ENCODE data around the gene WDR44.

WDR44 gene

DNA sequence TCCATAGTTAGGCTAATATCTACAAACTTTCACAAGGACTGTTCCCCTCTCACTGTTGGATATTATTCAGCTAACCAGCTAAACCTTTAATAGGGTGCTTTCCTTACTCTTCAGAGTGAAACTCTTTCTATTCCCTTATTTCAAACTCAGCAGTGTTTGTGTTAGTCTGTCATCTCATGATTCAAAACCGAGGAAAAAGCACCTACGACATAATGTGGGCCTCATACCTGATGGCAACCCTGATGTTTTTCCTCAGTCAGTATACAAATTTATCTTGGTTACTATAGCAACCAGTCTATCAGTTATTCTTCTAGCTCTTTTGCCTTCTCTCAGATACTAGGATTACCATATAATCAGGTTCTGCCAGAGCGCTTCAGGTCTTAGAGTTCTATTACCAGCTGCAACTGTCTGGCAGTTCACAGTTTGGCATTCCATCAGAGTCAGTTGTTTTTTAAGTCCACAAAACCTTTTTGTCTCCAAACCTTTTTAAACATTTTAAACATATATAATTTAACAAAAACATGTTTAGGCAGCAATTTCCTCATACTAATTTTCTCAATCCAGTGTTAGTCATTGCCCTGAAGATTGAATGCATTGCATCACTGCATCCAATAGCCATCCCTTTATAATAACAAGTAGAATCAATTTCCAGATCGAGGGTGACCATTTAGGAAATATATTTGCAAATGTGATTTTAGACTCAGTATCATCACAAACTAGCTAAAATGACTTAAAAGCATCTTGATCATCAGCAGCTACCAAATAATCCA lies 7.4 kb downstream of the WDR44 start:
- H3K4me3 ChIP-seq (ENCODE audit: low read length): no peak overlapping the region
- DNase-seq (ENCODE audit: low read depth, low spot score): no peak

- no peak overlapping the region for H3K4me3 ChIP-seq (ENCODE audit: low read length)
- DNase-seq (ENCODE audit: low read depth, low spot score): no peak
Measured at GRCh38 chrX:118355225-118355920, 9.5 kb downstream of the WDR44 start.

DNA sequence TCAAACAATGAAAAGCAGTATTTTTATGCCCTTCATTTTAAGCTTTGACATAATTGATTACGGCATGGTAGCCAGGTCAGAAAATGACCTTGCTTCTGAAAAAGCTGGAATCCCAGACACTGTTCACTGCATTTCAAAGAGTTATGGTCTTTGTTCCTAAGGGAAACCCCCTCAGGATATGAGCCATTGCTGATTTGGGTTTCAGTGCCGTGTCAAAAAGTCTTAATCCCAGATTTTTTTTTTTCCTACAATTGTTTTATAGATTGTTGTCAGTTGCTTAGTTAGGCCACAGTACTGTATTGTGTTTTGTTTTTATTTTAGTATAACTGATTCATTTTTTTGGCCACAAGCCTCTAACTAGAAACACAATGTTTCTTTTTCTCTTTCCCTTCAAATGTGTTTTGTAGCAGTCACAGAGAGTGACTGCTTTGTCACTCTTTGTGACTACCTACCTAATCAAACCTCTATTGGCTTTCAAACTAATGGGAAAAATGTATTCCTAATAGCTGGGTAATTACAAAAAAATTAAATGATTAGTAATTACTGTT lies 10.3 kb downstream of the WDR44 start:
- no peak overlapping the region for H3K4me3 ChIP-seq (ENCODE audit: low read length)
- DNase-seq (ENCODE audit: low read depth, low spot score): no peak

- DNase-seq (ENCODE audit: low read depth, low spot score): no peak
- no peak overlapping the region for H3K4me3 ChIP-seq (ENCODE audit: low read length)
Measured at GRCh38 chrX:118360429-118361125, 14.7 kb downstream of the WDR44 start.

DNA sequence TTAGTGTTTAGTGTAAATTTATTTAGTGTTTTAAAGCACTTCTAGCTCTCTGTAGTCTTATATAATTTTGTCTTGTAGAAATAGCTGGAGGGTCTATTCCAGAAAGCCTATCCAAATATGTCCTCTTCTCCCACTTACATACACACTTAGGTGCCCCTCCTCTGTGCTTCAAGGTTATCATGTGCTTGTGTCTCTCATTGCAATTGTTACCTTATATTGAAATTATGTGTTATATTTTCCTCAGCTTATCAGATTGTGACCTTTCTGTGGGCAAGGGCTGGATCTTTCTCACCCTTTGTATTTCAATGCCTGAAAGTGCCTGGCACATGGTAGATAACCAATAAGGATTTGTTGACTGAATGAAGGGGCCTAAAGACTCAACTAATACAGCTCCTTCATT lies 18.4 kb downstream of the WDR44 start:
- DNase-seq (ENCODE audit: low read depth, low spot score): no peak
- no peak overlapping the region for H3K4me3 ChIP-seq (ENCODE audit: low read length)

GRCh38 chrX:118367338-118367737 lies 21.4 kb downstream of the WDR44 start:
- DNase-seq (ENCODE audit: low read depth, low spot score): no peak
- H3K4me3 ChIP-seq (ENCODE audit: low read length): no peak overlapping the region

DNA sequence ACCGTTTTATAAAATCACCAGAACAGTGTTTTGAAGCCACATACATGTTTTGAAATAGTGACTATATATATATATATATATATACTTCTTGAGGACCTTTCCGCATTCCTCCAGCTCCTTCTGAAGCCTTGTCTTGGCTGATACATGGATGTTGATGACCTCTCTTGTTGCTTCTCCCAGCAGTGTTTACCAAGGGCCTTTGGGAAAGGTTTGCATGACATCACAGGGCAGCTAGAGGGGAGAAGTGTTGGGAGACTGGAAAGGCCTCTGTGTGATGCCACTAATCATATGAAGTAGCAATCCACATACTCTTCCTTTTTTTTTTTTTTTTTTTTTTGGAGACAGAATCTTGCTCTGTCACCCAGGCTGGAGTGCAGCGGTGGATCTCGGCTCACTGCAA lies 22.5 kb downstream of the WDR44 start:
- H3K4me3 ChIP-seq (ENCODE audit: low read length): no peak overlapping the region
- DNase-seq (ENCODE audit: low read depth, low spot score): no peak

- no peak for DNase-seq (ENCODE audit: low read depth, low spot score)
- no peak overlapping the region for H3K4me3 ChIP-seq (ENCODE audit: low read length)
Measured at GRCh38 chrX:118370921-118371624, 25.2 kb downstream of the WDR44 start.

- no peak for DNase-seq (ENCODE audit: low read depth, low spot score)
- H3K4me3 ChIP-seq (ENCODE audit: low read length): no peak overlapping the region
Measured at GRCh38 chrX:118373538-118373937, 27.6 kb downstream of the WDR44 start.

DNA sequence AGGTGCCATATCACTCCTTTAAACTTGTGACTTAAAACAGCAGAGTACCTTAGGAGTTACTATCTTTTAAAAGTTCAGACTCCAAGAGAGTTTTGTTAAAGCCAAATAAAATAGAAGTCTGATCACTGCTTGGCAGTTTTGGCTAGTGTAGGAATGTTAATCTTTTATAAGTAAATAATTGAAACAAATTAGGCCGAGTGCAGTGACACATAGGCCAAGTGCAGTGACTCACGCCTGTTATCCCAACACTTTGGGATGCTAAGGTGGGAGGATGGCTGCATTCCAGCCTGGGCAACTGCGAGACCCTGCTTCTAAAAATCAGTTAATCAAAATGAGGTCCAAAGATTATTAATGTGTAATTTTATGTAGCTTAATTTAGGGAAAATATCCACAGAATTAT lies 37.2 kb downstream of the WDR44 start:
- no peak for DNase-seq (ENCODE audit: low read depth, low spot score)
- no peak overlapping the region for H3K4me3 ChIP-seq (ENCODE audit: low read length)

- DNase-seq (ENCODE audit: low read depth, low spot score): no peak
- no peak overlapping the region for H3K4me3 ChIP-seq (ENCODE audit: low read length)
Measured at GRCh38 chrX:118392716-118393115, 46.8 kb downstream of the WDR44 start.

- no peak for DNase-seq (ENCODE audit: low read depth, low spot score)
- no peak overlapping the region for H3K4me3 ChIP-seq (ENCODE audit: low read length)
Measured at GRCh38 chrX:118396113-118396512, 50.2 kb downstream of the WDR44 start.

DNA sequence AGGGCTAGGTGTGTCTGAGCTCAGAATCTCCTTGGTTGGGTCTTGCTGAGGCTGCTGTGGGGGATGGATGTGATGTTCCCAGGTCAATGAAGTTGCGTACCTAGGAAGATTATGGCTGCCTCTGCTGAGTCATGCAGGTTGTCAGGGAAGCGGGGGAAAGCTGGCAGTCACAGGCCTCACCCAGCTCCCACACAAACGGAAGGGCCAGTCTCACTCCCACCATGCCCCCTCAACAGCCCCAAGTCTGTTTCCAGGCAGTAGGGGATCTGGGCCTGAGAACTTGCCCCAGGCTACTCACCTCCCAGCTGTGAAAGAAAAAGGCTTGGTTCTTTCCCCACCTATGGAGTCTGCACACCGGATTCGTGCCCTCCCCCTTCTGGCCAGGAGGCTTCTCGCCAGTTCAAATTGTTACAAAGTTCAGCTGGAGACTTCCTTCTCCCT lies 72.9 kb downstream of the WDR44 start:
- DNase-seq (ENCODE audit: low read depth, low spot score): no peak
- H3K4me3 ChIP-seq (ENCODE audit: low read length): no peak overlapping the region

- H3K4me3 ChIP-seq (ENCODE audit: low read length): no peak overlapping the region
- no peak for DNase-seq (ENCODE audit: low read depth, low spot score)
Measured at GRCh38 chrX:118420462-118420861, 74.6 kb downstream of the WDR44 start.

DNA sequence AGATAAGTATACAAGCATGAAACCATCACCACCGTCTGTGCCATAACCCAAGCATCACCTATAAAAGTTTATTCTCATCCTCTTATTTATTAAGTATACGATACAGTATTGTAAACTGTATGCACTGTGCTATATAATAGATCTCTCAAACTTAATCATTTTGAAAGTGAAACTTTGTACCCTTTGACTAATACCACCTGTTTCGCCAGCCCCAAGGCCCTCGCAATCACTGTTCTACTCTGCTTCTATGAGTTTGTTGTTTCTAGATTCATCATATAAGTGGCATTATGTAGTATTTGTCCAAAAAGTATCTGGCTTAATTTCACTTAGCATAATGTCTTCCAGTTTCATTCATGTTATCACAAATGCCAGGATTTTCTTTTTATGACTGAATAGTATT lies 77.7 kb downstream of the WDR44 start:
- no peak overlapping the region for H3K4me3 ChIP-seq (ENCODE audit: low read length)
- DNase-seq (ENCODE audit: low read depth, low spot score): no peak

- DNase-seq (ENCODE audit: low read depth, low spot score): no peak
- H3K4me3 ChIP-seq (ENCODE audit: low read length): no peak overlapping the region
Measured at GRCh38 chrX:118432799-118433198, 86.9 kb downstream of the WDR44 start.

GRCh38 chrX:118437283-118437682 lies 91.4 kb downstream of the WDR44 start:
- H3K4me3 ChIP-seq (ENCODE audit: low read length): no peak overlapping the region
- DNase-seq (ENCODE audit: low read depth, low spot score): no peak

DNA sequence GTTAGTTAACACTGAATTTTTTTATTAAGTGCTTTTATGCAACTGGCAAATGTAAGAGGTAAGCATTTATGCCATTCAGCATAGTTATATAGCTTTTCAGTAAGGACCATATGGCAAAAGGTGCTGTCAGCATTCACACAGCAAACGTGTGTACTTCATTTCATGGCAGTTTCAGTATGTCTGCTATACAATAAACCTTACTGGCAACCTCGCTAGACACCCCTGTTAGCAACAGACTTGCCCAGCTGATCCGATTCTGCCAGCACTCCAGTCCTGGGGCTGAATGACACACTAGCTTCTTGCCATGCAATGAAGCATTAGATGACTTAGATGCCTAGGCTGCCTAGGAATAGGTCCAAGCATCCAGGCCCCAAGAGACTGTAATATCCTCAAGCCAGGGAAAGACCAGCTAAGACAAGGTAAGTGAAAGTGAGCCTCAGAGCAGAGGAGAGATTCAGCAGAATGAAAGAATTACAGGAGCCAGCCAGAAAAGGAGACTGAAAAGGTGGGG lies 102.4 kb downstream of the WDR44 start:
- H3K4me3 ChIP-seq (ENCODE audit: low read length): no peak overlapping the region
- DNase-seq (ENCODE audit: low read depth, low spot score): no peak

- DNase-seq (ENCODE audit: low read depth, low spot score): no peak
- no peak overlapping the region for H3K4me3 ChIP-seq (ENCODE audit: low read length)
Measured at GRCh38 chrX:118455013-118455412, 109.1 kb downstream of the WDR44 start.

Measured in Jurkat, Clone E6-1 (cell line).